ENCODE measurements around the gene COX7B.

Gene COX7B

DNA sequence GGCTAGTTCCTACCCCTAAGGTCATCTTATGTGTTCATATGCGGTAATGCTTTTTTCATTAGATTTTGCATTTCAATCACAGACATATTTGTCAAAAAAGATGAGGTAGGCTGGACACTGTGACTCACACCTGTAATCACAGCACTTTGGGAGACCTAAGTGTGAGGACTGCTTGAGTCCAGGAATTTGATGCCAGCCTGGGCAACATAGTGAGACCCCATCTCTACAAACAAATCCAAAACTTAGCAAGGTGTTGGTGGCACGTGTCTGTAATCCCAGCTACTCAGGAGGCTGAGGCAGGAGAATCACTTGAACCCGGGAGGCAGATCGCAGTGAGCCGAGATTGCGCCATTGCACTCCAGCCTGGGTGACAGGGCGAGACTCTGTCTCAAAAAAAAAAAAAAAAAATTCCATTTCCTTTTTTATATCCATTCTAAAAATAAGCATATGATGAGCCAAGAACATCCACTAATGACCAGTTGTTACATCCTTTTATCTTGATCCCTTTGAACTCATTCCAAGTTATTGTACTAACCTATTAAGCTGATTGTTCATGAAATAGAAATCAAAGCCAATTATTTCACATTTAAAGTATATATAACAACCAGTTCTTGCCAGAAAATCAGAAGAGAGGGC is 46.8 kb downstream of the COX7B start:
- Histone ChIP-seq H3K27me3 (ENCODE audit: low read depth, low read length) (no peaks in the 10 kb centered on the region), H3K27ac (ENCODE audit: low read length) (no peak overlapping the region), H3K36me3 (replicated peaks; ENCODE audit: low read depth, low read length) (no peaks in the 10 kb centered on the region), H3K9ac (ENCODE audit: low read length) (no peak overlapping the region), H2AFZ (ENCODE audit: low read depth, low read length) (no peak overlapping the region), H3K9me3 (ENCODE audit: insufficient read depth, low read length) (no peaks in the 10 kb centered on the region), H3K79me2 (ENCODE audit: low read length) (no peaks in the 10 kb centered on the region), H4K20me1 (ENCODE audit: insufficient read depth, low read length) (no peaks in the 10 kb centered on the region), H3K4me2 (ENCODE audit: low read length) (no peak overlapping the region), H3K4me3 (ENCODE audit: low read length) (no peak overlapping the region), H3K4me1 (ENCODE audit: low read length) (peaks cover 10% of the 10 kb centered on the region)
- TF ChIP-seq EZH2phosphoT487 (IDR thresholded peaks at IDR 0.05; ENCODE audit: low read depth): no peak
- TF ChIP-seq, protein P1, sequence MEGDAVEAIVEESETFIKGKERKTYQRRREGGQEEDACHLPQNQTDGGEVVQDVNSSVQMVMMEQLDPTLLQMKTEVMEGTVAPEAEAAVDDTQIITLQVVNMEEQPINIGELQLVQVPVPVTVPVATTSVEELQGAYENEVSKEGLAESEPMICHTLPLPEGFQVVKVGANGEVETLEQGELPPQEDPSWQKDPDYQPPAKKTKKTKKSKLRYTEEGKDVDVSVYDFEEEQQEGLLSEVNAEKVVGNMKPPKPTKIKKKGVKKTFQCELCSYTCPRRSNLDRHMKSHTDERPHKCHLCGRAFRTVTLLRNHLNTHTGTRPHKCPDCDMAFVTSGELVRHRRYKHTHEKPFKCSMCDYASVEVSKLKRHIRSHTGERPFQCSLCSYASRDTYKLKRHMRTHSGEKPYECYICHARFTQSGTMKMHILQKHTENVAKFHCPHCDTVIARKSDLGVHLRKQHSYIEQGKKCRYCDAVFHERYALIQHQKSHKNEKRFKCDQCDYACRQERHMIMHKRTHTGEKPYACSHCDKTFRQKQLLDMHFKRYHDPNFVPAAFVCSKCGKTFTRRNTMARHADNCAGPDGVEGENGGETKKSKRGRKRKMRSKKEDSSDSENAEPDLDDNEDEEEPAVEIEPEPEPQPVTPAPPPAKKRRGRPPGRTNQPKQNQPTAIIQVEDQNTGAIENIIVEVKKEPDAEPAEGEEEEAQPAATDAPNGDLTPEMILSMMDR (IDR thresholded peaks at IDR 0.05; ENCODE audit: low read depth, low read length): no peak

DNA sequence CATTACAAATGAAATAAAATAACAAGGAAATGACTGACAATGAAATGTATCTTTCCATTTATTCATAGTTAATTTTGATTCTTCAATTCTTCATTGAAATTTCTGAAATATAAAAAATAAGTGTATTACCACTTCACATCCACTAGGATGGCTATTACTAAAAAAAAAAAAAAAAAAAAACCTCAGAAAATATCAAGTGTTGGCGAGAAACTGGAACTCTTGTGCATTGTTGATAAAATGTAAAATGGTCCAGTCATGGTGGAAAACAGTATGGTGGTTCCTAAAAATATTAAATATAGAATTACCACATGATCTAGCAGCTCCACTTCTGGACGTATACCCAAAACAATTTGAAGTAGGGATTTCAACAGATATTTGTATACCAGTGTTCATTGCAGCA is 47.3 kb downstream of the COX7B start:
- no peak overlapping the region for H2AFZ ChIP-seq (ENCODE audit: low read depth, low read length)
- no peaks in the 10 kb centered on the region for H3K36me3 ChIP-seq (replicated peaks; ENCODE audit: low read depth, low read length)
- H3K27me3 ChIP-seq (ENCODE audit: low read depth, low read length): no peaks in the 10 kb centered on the region
- H3K9ac ChIP-seq (ENCODE audit: low read length): no peak overlapping the region
- no peaks in the 10 kb centered on the region for H4K20me1 ChIP-seq (ENCODE audit: insufficient read depth, low read length)
- H3K4me3 ChIP-seq (ENCODE audit: low read length): no peak overlapping the region
- no peak overlapping the region for H3K4me2 ChIP-seq (ENCODE audit: low read length)
- TF ChIP-seq, protein P1 (IDR thresholded peaks at IDR 0.05; ENCODE audit: low read depth, low read length): no peak
- TF ChIP-seq EZH2phosphoT487 (IDR thresholded peaks at IDR 0.05; ENCODE audit: low read depth): no peak
- peaks cover 10% of the 10 kb centered on the region for H3K4me1 ChIP-seq (ENCODE audit: low read length)
- H3K9me3 ChIP-seq (ENCODE audit: insufficient read depth, low read length): no peaks in the 10 kb centered on the region
- H3K79me2 ChIP-seq (ENCODE audit: low read length): no peaks in the 10 kb centered on the region
- H3K27ac ChIP-seq (ENCODE audit: low read length): no peak overlapping the region

DNA sequence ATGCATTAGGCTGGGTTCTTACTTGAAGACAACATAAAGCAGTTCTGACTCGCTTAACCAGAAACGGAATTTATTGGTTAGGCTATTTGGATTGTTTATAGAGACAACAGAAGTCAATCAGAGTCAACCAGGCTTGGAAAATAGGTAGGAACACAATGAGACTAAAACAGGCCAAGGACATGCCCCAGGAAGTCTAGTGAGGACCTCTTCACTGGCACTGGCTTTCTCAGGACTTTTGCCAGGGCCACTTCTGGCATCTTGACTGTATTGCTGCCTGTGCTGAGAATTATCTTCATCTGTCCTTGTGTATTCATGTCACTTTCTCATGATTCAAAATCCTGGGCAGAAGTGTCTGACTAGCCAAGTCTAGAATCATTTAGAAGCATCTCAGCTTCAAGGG is 50.6 kb downstream of the COX7B start:
- H4K20me1 ChIP-seq (ENCODE audit: insufficient read depth, low read length): no peaks in the 10 kb centered on the region
- H3K36me3 ChIP-seq (replicated peaks; ENCODE audit: low read depth, low read length): no peaks in the 10 kb centered on the region
- H3K9me3 ChIP-seq (ENCODE audit: insufficient read depth, low read length): no peaks in the 10 kb centered on the region
- peaks cover 11% of the 10 kb centered on the region for H3K4me1 ChIP-seq (ENCODE audit: low read length)
- H3K27ac ChIP-seq (ENCODE audit: low read length): no peak overlapping the region
- no peak overlapping the region for H3K4me3 ChIP-seq (ENCODE audit: low read length)
- H3K9ac ChIP-seq (ENCODE audit: low read length): no peak overlapping the region
- H3K4me2 ChIP-seq (ENCODE audit: low read length): no peak overlapping the region
- no peak for TF ChIP-seq EZH2phosphoT487 (IDR thresholded peaks at IDR 0.05; ENCODE audit: low read depth)
- TF ChIP-seq, protein P1 (IDR thresholded peaks at IDR 0.05; ENCODE audit: low read depth, low read length): no peak
- no peaks in the 10 kb centered on the region for H3K27me3 ChIP-seq (ENCODE audit: low read depth, low read length)
- H3K79me2 ChIP-seq (ENCODE audit: low read length): no peaks in the 10 kb centered on the region
- H2AFZ ChIP-seq (ENCODE audit: low read depth, low read length): no peak overlapping the region

DNA sequence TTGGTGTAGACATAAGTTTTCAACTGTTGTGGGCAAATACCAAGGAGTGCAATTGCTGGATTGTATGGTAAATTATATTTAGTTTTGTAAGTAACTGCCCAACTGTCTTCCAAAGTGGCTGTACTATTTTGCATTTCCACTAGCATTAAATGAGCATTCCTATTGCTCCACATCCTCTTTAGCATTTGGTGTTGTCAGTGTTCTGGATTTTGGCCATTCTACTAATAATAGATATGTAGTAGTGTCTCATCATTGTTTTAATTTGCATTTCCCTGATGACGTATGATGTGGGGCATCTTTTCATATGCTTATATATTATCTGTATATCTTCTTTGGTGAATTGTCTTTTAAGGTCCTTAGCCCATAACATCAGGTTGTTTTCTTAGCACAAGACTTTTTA is 52.9 kb downstream of the COX7B start:
- H3K4me3 ChIP-seq (ENCODE audit: low read length): no peak overlapping the region
- H3K4me1 ChIP-seq (ENCODE audit: low read length): peaks cover 14% of the 10 kb centered on the region
- no peak overlapping the region for H3K9ac ChIP-seq (ENCODE audit: low read length)
- H3K27ac ChIP-seq (ENCODE audit: low read length): no peak overlapping the region
- no peaks in the 10 kb centered on the region for H3K36me3 ChIP-seq (replicated peaks; ENCODE audit: low read depth, low read length)
- H3K79me2 ChIP-seq (ENCODE audit: low read length): no peaks in the 10 kb centered on the region
- H4K20me1 ChIP-seq (ENCODE audit: insufficient read depth, low read length): no peaks in the 10 kb centered on the region
- no peak overlapping the region for H3K4me2 ChIP-seq (ENCODE audit: low read length)
- no peaks in the 10 kb centered on the region for H3K9me3 ChIP-seq (ENCODE audit: insufficient read depth, low read length)
- TF ChIP-seq, protein P1 (IDR thresholded peaks at IDR 0.05; ENCODE audit: low read depth, low read length): no peak
- no peak for TF ChIP-seq EZH2phosphoT487 (IDR thresholded peaks at IDR 0.05; ENCODE audit: low read depth)
- no peak overlapping the region for H2AFZ ChIP-seq (ENCODE audit: low read depth, low read length)
- H3K27me3 ChIP-seq (ENCODE audit: low read depth, low read length): no peaks in the 10 kb centered on the region

All from OCI-LY3 (cell line).